HepG2 (cell line): ENCODE measurements around the gene B4GALT4. TPM values are rescaled to one million over a fixed set of nuclear protein-coding genes. Genes with fewer than 3 reads are reported as not detected.

Source experiments
- ATAC-seq: fragments of 200-7000 bp; cut with Tn5 transposase; 3 replicates; pipeline ENCODE4 v1.9.1; 2020; ENCODE audit warnings: mild to moderate bottlenecking, moderate library complexity
- BruUV-seq: library from RNA; stranded (reverse); fragments of 400-500 nt; replicated peaks from 2 replicates; lab custom pipeline; 2021; lab: Mats Ljungman, UMichigan
- CTCF ChIA-PET: fragments of 300-600 bp; formaldehyde crosslinking; extraction: SDS; loops from one replicate; lab custom pipeline; 2021; ENCODE audit warnings: low total read pairs, inconsistent platforms, low intra/inter-chr PET ratio; lab: Yijun Ruan, JAX
- POLR2A ChIA-PET: fragments of 350-600 bp; sonication (Branson Sonifier 250); formaldehyde crosslinking; loops from one replicate; lab custom pipeline; 2020; ENCODE audit warnings: antibody characterized with exemption, inconsistent platforms; lab: Yijun Ruan, JAX
- DNase-seq: peaks from one replicate; pipeline ENCODE4 v3.0.0-alpha.2; 2015; ENCODE audit warnings: low spot score
- FAIRE-seq: peaks from 3 replicates; lab custom pipeline; 2011; peaks lifted over from hg19 to GRCh38; lab: Jason Lieb, UNC
- H2AFZ ChIP-seq: one replicate; pipeline ENCODE4 v1.6.1; 2011; ENCODE audit warnings: low read length, inconsistent platforms
- H3K27ac ChIP-seq: fragments of 300-600 bp; 3 replicates; pipeline ENCODE4 v1.8.0; 2011; ENCODE audit warnings: mixed run types, mild to moderate bottlenecking, mixed read lengths, low read length, inconsistent platforms; ENCODE audit not compliant: insufficient read depth; ENCODE audit errors: extremely low read length
- H3K27me3 ChIP-seq, 2 experiments: fragments of 200-600 bp in 1 of 2; 2 replicates in 1 of 2; 3 replicates in 1 of 2; pipeline versions ENCODE4 v1.6.0 to v1.8.0; 2011; ENCODE audit warnings: low read length in 2 of 2, mild to moderate bottlenecking in 2 of 2, moderate library complexity in 2 of 2, inconsistent platforms in 1 of 2; ENCODE audit not compliant: insufficient read depth in 2 of 2, control insufficient read depth in 1 of 2
- H3K36me3 ChIP-seq, 2 experiments: fragments of 200-600 bp in 1 of 2; replicated peaks in 1 of 2; 2 replicates in 1 of 2; 3 replicates in 1 of 2; pipeline versions ENCODE4 v1.5.1 to v1.8.0; 2011; ENCODE audit warnings: low read length in 2 of 2, inconsistent platforms in 1 of 2; ENCODE audit not compliant: insufficient read depth in 2 of 2, control insufficient read depth in 1 of 2
- H3K4me1 ChIP-seq: 2 replicates; pipeline ENCODE4 v1.5.1; 2012; ENCODE audit warnings: low read length, inconsistent platforms; ENCODE audit not compliant: insufficient read depth
- H3K4me2 ChIP-seq: 2 replicates; pipeline ENCODE4 v1.6.0; 2011; ENCODE audit warnings: low read depth, low read length, inconsistent platforms
- H3K4me3 ChIP-seq, 3 experiments: fragments of 200-600 bp in 1 of 3; sonication (generic), shearing (Covaris generic) in 1 of 3; replicated peaks in 1 of 3; 2 replicates each; pipeline ENCODE4 v1.5.1; 2011 to 2016; ENCODE audit warnings: low read length in 3 of 3, inconsistent platforms in 2 of 3, low read depth in 2 of 3, mild to moderate bottlenecking in 2 of 3, control low read depth in 1 of 3, mixed read lengths in 1 of 3; ENCODE audit not compliant: insufficient read depth in 1 of 3
- H3K79me2 ChIP-seq: one replicate; pipeline ENCODE4 v1.6.1; 2011; ENCODE audit warnings: low read length, inconsistent platforms; ENCODE audit not compliant: insufficient read depth
- H3K9ac ChIP-seq: 2 replicates; pipeline ENCODE4 v1.6.0; 2011; ENCODE audit warnings: mild to moderate bottlenecking, low read depth, low read length, inconsistent platforms; ENCODE audit not compliant: insufficient read depth
- H3K9me3 ChIP-seq: 2 replicates; pipeline ENCODE4 v1.5.1; 2012; ENCODE audit warnings: mild to moderate bottlenecking, low read length
- H4K20me1 ChIP-seq: 2 replicates; pipeline ENCODE4 v1.6.0; 2011; ENCODE audit warnings: inconsistent platforms, mild to moderate bottlenecking, low read length, moderate library complexity; ENCODE audit not compliant: insufficient read depth
- MXD4 ChIP-seq: IDR thresholded peaks from 2 replicates; pipeline ENCODE4 v1.6.1; 2016; ENCODE audit warnings: mild to moderate bottlenecking, missing biosample characterization, missing genetic modification reagents
- PRDM10 ChIP-seq: sonication (generic); formaldehyde crosslinking; IDR thresholded peaks from 2 replicates; pipeline ENCODE4 v1.4.0; 2020; ENCODE audit warnings: low read depth, missing genetic modification reagents
- ZNF317 ChIP-seq: sonication (generic); formaldehyde crosslinking; IDR thresholded peaks from 2 replicates; pipeline ENCODE4 v1.5.0; 2020; ENCODE audit warnings: mild to moderate bottlenecking, missing genetic modification reagents
- WGBS: methylation state at CpG from one replicate; pipeline ENCODE4 v1.1.6; 2017; ENCODE audit warnings: low lambda C conversion rate; 5-methylcytosine and 5-hydroxymethylcytosine counted together
- in situ Hi-C: cut with HindIII; loops from 2 replicates; pipeline ENCODE4 v1.10.0; 2017; ENCODE audit warnings: low pct_unique_long_range_greater_than_20kb; ENCODE audit not compliant: extremely low pct_ligation_motif_present
- intact Hi-C: fragments of 100-400 bp; cut with micrococcal nuclease; formaldehyde crosslinking; loops from one replicate; pipeline ENCODE4 v1.10.0; 2022; ENCODE audit not compliant: unreplicated experiment
- polyA plus RNA-seq, 8 experiments: library from polyadenylated mRNA; depleted of rRNA in 3 of 8; stranded (reverse) in 7 of 8; unstranded in 1 of 8; fragments of >200 nt; fragmentation: Illumina TruSeq in 4 of 8; extraction: Trizol in 4 of 8; gene quantifications; 2 replicates each; pipeline versions ENCODE4 v1.2.1 to v1.2.3, GENCODE V29; 2011 to 2016; ENCODE audit warnings: low read depth in 4 of 8, missing spikeins in 1 of 8, mixed read lengths in 1 of 8; ENCODE audit not compliant: insufficient read depth in 1 of 8
- total RNA-seq, 5 experiments: library from RNA; depleted of rRNA; stranded (reverse); fragments of >200 nt; fragmentation: Illumina TruSeq; extraction: Trizol; gene quantifications; 2 replicates each; pipeline ENCODE4 v1.2.3, GENCODE V29; 2016; ENCODE audit warnings: low read depth in 1 of 5

B4GALT4 gene
- total and polyA plus RNA-seq, 2 of the 13 experiments (the other 11 are each of a cell fraction or from before 2014, with no cell fraction given) = 16.9 to 29.0 TPM

GRCh38 chr3:119239206-119239820 lies 1.4 kb downstream of the B4GALT4 start:
- Histone ChIP-seq H3K27ac (peak overlapping the region; percentile 98), H3K9me3 (no peaks in the 10 kb centered on the region), H3K4me1 (peaks cover 20% of the 10 kb centered on the region), H3K79me2 (peaks cover 19% of the 10 kb centered on the region), H3K9ac (peak overlapping the region; percentile 81), H4K20me1 (no peaks in the 10 kb centered on the region)
- TSS peak; percentile 62 for BruUV-seq
- intact Hi-C loops (no loop called here), in situ Hi-C loops (no loop called here)
- no peak for FAIRE-seq
- TF ChIP-seq ZNF317 (CRISPR knock-in tag) (0 out of 2 replicates have a peak, but pooled peaks have one; percentile 3), PRDM10 (CRISPR knock-in tag) (no peak), MXD4 (CRISPR knock-in tag) (no peak)
- TF ChIP-seq, all 625 proteins: peak for 1
- no peak for ATAC-seq
- no peak for DNase-seq
- Histone ChIP-seq H2AFZ (no peak overlapping the region), H3K36me3 (peaks cover 0 to 18% of the 10 kb centered on the region in 2 experiments; a peak in 4 of 5 replicates), H3K4me2 (peak overlapping the region; percentile 95), H3K27me3 (no peaks in the 10 kb centered on the region), H3K4me3 (peak overlapping the region; percentile 72 to 85 (median 82); a peak in 5 of 6 replicates)
- ChIA-PET POLR2A (interaction anchor here (0.9 kb wide), 1 partner anchor 437 kb away, joined by 3 read pairs; no protein-coding TSS in a partner anchor), CTCF (no interaction called here)
- 19% methylated on average over 5 of the region's 5 CpGs for WGBS
